ENCODE measurements around the gene ECSIT. TPM values are rescaled to one million over a fixed set of nuclear protein-coding genes. Genes with fewer than 3 reads are reported as not detected.

ECSIT gene
- total RNA-seq, 1 experiment from 2014 or later = 56.4 TPM

GRCh38 chr19:11482384-11483050 is 46.4 kb downstream of the ECSIT start (continued):
- TF ChIP-seq ATF6 (CRISPR knock-in tag; IDR thresholded peaks at IDR 0.05) (no peak), CTCF (IDR thresholded peaks at IDR 0.05) (peak; percentile 97), CBFB (CRISPR knock-in tag; IDR thresholded peaks at IDR 0.05; ENCODE audit: low read depth) (peak; percentile 91; the same call in 1 of the 2 replicates), USF2 (CRISPR knock-in tag; IDR thresholded peaks at IDR 0.05) (peak; percentile 98), MLX (CRISPR knock-in tag; IDR thresholded peaks at IDR 0.05) (0 out of 2 replicates have a peak, but pooled peaks have one; percentile 89), JAZF1 (CRISPR knock-in tag; IDR thresholded peaks at IDR 0.05) (no peak), SMAD3 (CRISPR knock-in tag; IDR thresholded peaks at IDR 0.05; ENCODE audit: borderline replicate concordance) (peak; percentile 96), NFE2L1 (CRISPR knock-in tag; IDR thresholded peaks at IDR 0.05) (peak; percentile 96), TP53 (CRISPR knock-in tag; IDR thresholded peaks at IDR 0.05) (peak; percentile 95), GTF2I (CRISPR knock-in tag; conservative IDR thresholded peaks at IDR 0.05) (peak; percentile 97), STAT6 (CRISPR knock-in tag; conservative IDR thresholded peaks at IDR 0.05; ENCODE audit: low read depth) (no peak), ZBTB21 (CRISPR knock-in tag; IDR thresholded peaks at IDR 0.05; ENCODE audit: borderline replicate concordance) (peak; percentile 93), ERG (CRISPR knock-in tag; IDR thresholded peaks at IDR 0.05) (0 out of 2 replicates have a peak, but pooled peaks have one; percentile 72), ZNF263 (CRISPR knock-in tag; IDR thresholded peaks at IDR 0.05; ENCODE audit: low read depth) (0 out of 2 replicates have a peak, but pooled peaks have one; percentile 38), E2F5 (CRISPR knock-in tag; IDR thresholded peaks at IDR 0.05) (peak; percentile 86), ZNF138 (CRISPR knock-in tag; conservative IDR thresholded peaks at IDR 0.05) (peak; percentile 90), AFF4 (CRISPR knock-in tag; IDR thresholded peaks at IDR 0.05; ENCODE audit: borderline replicate concordance) (0 out of 2 replicates have a peak, but pooled peaks have one; percentile 29), RELA (CRISPR knock-in tag; IDR thresholded peaks at IDR 0.05; ENCODE audit: borderline replicate concordance) (peak; percentile 94)
